Osteoblast (primary cell): ENCODE measurements around the gene PARD6A. TPM values are rescaled to one million over a fixed set of nuclear protein-coding genes. Genes with fewer than 3 reads are reported as not detected.

Experiments
- DNase-seq: peaks from one replicate; pipeline ENCODE4 v3.0.0; 2011; ENCODE audit warnings: low spot score, mixed read lengths; ENCODE audit not compliant: insufficient read length; ENCODE audit errors: missing footprints
- H2AFZ ChIP-seq: 2 replicates; pipeline ENCODE4 v1.6.0; 2011; ENCODE audit warnings: mild to moderate bottlenecking, low read length
- H3K27ac ChIP-seq: 2 replicates; pipeline ENCODE4 v1.5.1; 2011; ENCODE audit warnings: mild to moderate bottlenecking, low read depth, low read length, moderate library complexity
- H3K27me3 ChIP-seq: 2 replicates; pipeline ENCODE4 v1.6.0; 2012; ENCODE audit warnings: mild to moderate bottlenecking, control low read depth, inconsistent platforms, low read length, moderate library complexity; ENCODE audit not compliant: insufficient read depth
- H3K36me3 ChIP-seq: 2 replicates; pipeline ENCODE4 v1.5.1; 2011; ENCODE audit warnings: mild to moderate bottlenecking, low read length, control low read depth, moderate library complexity; ENCODE audit not compliant: insufficient read depth
- H3K4me1 ChIP-seq: 2 replicates; pipeline ENCODE4 v1.5.1; 2011; ENCODE audit warnings: mild to moderate bottlenecking, low read length, control low read depth, moderate library complexity; ENCODE audit not compliant: insufficient read depth
- H3K4me2 ChIP-seq: 2 replicates; pipeline ENCODE4 v1.6.0; 2011; ENCODE audit warnings: mild to moderate bottlenecking, low read length; ENCODE audit not compliant: insufficient read depth
- H3K4me3 ChIP-seq: fragments of 200-600 bp; sonication (generic); 3 replicates; pipeline ENCODE4 v1.5.1; 2012; ENCODE audit warnings: mild to moderate bottlenecking, low read length, inconsistent platforms; ENCODE audit not compliant: insufficient read depth
- H3K79me2 ChIP-seq: 2 replicates; pipeline ENCODE4 v1.6.0; 2012; ENCODE audit warnings: mild to moderate bottlenecking, low read length, control low read depth, inconsistent platforms; ENCODE audit not compliant: insufficient read depth
- H3K9me3 ChIP-seq: 2 replicates; pipeline ENCODE4 v1.5.1; 2011; ENCODE audit warnings: low read depth, low read length, control low read depth
- H4K20me1 ChIP-seq: 2 replicates; pipeline ENCODE4 v1.6.0; 2012; ENCODE audit warnings: mild to moderate bottlenecking, low read length, control low read depth; ENCODE audit not compliant: insufficient read depth
- total RNA-seq: library from RNA; depleted of rRNA; stranded (reverse); fragments of >200 nt; gene quantifications from 2 replicates; pipeline ENCODE4 v1.2.3, GENCODE V29; 2012
- TF ChIP-seq, protein P1 (sequence below): IDR thresholded peaks from 2 replicates; pipeline ENCODE4 v1.5.1; 2011; ENCODE audit warnings: mild to moderate bottlenecking, low read depth, low read length, moderate library complexity; ENCODE audit errors: extremely low read depth

Gene PARD6A
- total RNA-seq, 1 donor, result 2.9 TPM

DNA sequence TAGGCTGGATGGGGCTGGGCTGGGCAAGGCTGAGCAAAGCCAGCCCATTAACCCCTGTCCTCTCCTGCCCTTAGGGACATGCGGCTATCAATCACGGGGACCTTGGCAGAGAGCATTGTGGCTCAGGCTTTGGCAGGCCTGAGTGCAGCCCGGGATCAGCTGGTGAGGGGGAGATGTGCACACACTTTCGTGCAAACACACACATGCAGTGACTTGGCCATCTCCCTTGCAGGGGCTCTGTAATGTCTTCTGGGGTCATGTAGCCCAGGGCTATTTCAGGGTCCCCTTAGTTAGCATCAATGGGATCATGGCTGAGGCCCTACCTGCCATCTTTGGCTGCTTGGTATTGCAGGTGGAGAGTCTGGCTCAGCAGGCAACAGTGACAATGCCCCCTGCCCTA is 8.9 kb upstream of the PARD6A start:
- no peaks in the 10 kb centered on the region for H3K4me1 ChIP-seq

DNA sequence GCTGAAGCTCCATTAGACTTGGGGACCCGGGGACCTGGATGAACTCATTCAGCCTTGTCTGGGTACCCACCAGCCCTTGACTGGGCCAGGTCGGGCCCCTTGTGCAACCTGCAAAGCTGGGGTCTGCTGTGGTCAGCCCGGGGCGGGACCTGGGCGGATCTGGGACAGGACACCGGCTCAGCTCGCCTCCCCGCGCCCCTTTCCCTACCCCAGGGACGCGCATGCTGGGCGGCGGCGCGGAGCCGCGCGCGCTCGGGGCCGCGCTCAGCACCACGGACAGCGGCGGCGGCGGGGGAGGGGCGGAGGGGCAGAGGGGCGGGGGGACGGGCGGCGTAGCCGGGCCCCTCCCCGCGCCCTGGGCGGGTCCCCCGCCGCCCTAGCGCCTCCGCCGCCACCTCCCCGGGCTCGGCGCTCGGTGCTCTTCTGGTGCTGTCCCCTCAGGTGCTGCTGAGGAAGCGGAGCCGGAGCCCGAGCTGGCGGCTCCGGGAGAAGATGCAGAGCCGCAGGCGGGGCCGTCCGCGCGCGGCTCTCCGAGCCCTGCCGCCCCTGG is 8.1 kb upstream of the PARD6A start:
- Histone ChIP-seq H3K4me3 (no peak overlapping the region), H3K36me3 (no peaks in the 10 kb centered on the region), H4K20me1 (peaks cover 9% of the 10 kb centered on the region), H3K4me2 (peak overlapping the region; percentile 76), H3K27ac (no peak overlapping the region), H3K9me3 (no peaks in the 10 kb centered on the region), H3K4me1 (no peaks in the 10 kb centered on the region), H2AFZ (no peak overlapping the region), H3K27me3 (peaks cover 66% of the 10 kb centered on the region), H3K79me2 (no peaks in the 10 kb centered on the region)
- peak; percentile 97 for DNase-seq
- TF ChIP-seq, protein P1, sequence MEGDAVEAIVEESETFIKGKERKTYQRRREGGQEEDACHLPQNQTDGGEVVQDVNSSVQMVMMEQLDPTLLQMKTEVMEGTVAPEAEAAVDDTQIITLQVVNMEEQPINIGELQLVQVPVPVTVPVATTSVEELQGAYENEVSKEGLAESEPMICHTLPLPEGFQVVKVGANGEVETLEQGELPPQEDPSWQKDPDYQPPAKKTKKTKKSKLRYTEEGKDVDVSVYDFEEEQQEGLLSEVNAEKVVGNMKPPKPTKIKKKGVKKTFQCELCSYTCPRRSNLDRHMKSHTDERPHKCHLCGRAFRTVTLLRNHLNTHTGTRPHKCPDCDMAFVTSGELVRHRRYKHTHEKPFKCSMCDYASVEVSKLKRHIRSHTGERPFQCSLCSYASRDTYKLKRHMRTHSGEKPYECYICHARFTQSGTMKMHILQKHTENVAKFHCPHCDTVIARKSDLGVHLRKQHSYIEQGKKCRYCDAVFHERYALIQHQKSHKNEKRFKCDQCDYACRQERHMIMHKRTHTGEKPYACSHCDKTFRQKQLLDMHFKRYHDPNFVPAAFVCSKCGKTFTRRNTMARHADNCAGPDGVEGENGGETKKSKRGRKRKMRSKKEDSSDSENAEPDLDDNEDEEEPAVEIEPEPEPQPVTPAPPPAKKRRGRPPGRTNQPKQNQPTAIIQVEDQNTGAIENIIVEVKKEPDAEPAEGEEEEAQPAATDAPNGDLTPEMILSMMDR, result no peak

More for the DNA sequence above, 8.9 kb upstream of the PARD6A start:
- peak; percentile 87 for DNase-seq
- Histone ChIP-seq H3K4me3 (no peak overlapping the region), H3K36me3 (no peaks in the 10 kb centered on the region), H3K27me3 (peaks cover 73% of the 10 kb centered on the region), H3K27ac (no peak overlapping the region), H2AFZ (no peak overlapping the region), H4K20me1 (peaks cover 9% of the 10 kb centered on the region), H3K9me3 (no peaks in the 10 kb centered on the region), H3K79me2 (no peaks in the 10 kb centered on the region), H3K4me2 (no peak overlapping the region)
- TF ChIP-seq, protein P1, result no peak

DNA sequence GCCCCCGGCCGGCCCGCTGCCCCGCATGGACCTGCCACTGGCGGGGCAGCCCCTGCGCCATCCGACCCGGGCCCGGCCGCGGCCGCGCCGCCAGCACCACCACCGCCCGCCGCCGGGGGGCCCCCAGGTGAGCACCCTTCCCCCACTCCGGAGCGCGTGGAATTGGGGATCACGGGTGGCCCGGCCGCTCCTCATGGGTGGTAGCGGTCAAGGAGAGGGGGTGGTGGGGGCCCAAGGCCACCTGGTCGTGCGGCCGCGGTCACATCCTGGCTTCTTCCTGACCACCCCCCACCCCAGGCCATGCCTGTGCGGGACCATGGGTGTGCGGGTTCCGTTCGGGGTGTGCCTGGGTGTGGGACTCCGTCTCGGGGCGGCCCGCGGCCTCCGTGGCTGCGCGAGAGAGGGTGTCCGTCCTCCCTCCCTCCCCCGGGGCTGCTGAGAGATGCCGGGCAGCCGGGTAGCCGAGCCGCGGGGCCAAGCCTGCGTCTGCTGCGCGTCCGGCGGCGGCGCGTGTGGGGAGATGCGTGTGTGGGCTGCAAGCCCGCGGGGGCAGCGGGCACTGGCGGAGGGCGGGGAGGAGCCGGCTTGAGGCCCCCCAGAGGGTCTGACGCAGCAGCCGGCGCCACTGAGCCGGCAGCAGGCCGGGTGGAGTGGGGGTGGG is 7.5 kb upstream of the PARD6A start:
- Histone ChIP-seq H2AFZ (no peak overlapping the region), H3K9me3 (no peaks in the 10 kb centered on the region), H3K36me3 (no peaks in the 10 kb centered on the region), H3K4me3 (peak overlapping the region; percentile 57), H3K79me2 (no peaks in the 10 kb centered on the region), H3K27ac (no peak overlapping the region), H4K20me1 (peaks cover 9% of the 10 kb centered on the region), H3K4me1 (no peaks in the 10 kb centered on the region), H3K4me2 (peak overlapping the region; percentile 76), H3K27me3 (peaks cover 61% of the 10 kb centered on the region)
- TF ChIP-seq, protein P1, result no peak
- peak; percentile 96 for DNase-seq

- peak; percentile 77 for DNase-seq
- H3K4me3 ChIP-seq, result peak overlapping the region; percentile 57
Observed at GRCh38 chr16:67653789-67654402, 6.9 kb upstream of the PARD6A start.

More at GRCh38 chr16:67653789-67654402, 6.9 kb upstream of the PARD6A start:
- peaks cover 2% of the 10 kb centered on the region for H3K4me1 ChIP-seq
- no peak overlapping the region for H2AFZ ChIP-seq
- peaks cover 54% of the 10 kb centered on the region for H3K27me3 ChIP-seq
- TF ChIP-seq, protein P1, result no peak
- H3K27ac ChIP-seq, result no peak overlapping the region
- H3K36me3 ChIP-seq, result no peaks in the 10 kb centered on the region
- H3K9me3 ChIP-seq, result no peaks in the 10 kb centered on the region
- peaks cover 9% of the 10 kb centered on the region for H4K20me1 ChIP-seq
- peaks cover 3% of the 10 kb centered on the region for H3K79me2 ChIP-seq
- H3K4me2 ChIP-seq, result peak overlapping the region; percentile 76
